HEK293T (cell line): Measurements from ENCODE around the gene HRH4.

Source experiments
- CTCF ChIA-PET: fragments of 350-600 bp; formaldehyde crosslinking; extraction: SDS; loops from one replicate; lab custom pipeline; 2021; ENCODE audit warnings: antibody characterized with exemption, inconsistent platforms; lab: Yijun Ruan, JAX
- POLR2A ChIA-PET: fragments of 350-600 bp; formaldehyde crosslinking; extraction: SDS; loops from one replicate; lab custom pipeline; 2020; ENCODE audit warnings: antibody characterized with exemption, inconsistent platforms; lab: Yijun Ruan, JAX
- DNase-seq: peaks from one replicate; pipeline ENCODE4 v3.0.0; 2012; ENCODE audit warnings: mixed read lengths; ENCODE audit errors: extremely low spot score
- ARNT ChIP-seq: fragments of 450-650 bp; IDR thresholded peaks from 2 replicates; pipeline ENCODE4 v1.6.1; 2017; ENCODE audit warnings: mild to moderate bottlenecking
- BHLHE40 ChIP-seq: fragments of 450-650 bp; IDR thresholded peaks from 2 replicates; pipeline ENCODE4 v1.6.1; 2016; ENCODE audit warnings: mild to moderate bottlenecking, moderate library complexity, borderline replicate concordance
- CTBP1 ChIP-seq: fragments of 450-650 bp; IDR thresholded peaks from 2 replicates; pipeline ENCODE4 v1.6.1; 2016; ENCODE audit warnings: borderline replicate concordance
- ELF4 ChIP-seq: fragments of 450-650 bp; IDR thresholded peaks from 2 replicates; pipeline ENCODE4 v1.6.1; 2017; ENCODE audit warnings: antibody characterized with exemption
- FOXA1 ChIP-seq: fragments of 450-650 bp; IDR thresholded peaks from 2 replicates; pipeline ENCODE4 v1.6.1; 2016; ENCODE audit warnings: mild to moderate bottlenecking
- FOXK2 ChIP-seq: fragments of 450-650 bp; IDR thresholded peaks from 2 replicates; pipeline ENCODE4 v1.6.1; 2016; ENCODE audit warnings: mild to moderate bottlenecking
- FOXM1 ChIP-seq: fragments of 450-650 bp; IDR thresholded peaks from 2 replicates; pipeline ENCODE4 v1.6.1; 2017; ENCODE audit warnings: mild to moderate bottlenecking, borderline replicate concordance
- HDGF ChIP-seq: fragments of 450-650 bp; IDR thresholded peaks from 2 replicates; pipeline ENCODE4 v1.6.1; 2017; ENCODE audit warnings: antibody characterized with exemption, borderline replicate concordance
- L3MBTL2 ChIP-seq: fragments of 450-650 bp; conservative IDR thresholded peaks from 2 replicates; pipeline ENCODE4 v1.6.1; 2016; ENCODE audit warnings: mild to moderate bottlenecking
- LEF1 ChIP-seq: fragments of 450-650 bp; IDR thresholded peaks from 2 replicates; pipeline ENCODE4 v1.6.1; 2017; ENCODE audit warnings: mild to moderate bottlenecking, borderline replicate concordance
- NFRKB ChIP-seq: fragments of 450-650 bp; IDR thresholded peaks from 2 replicates; pipeline ENCODE4 v1.6.1; 2016; ENCODE audit warnings: mild to moderate bottlenecking, moderate library complexity
- SP1 ChIP-seq: fragments of 450-650 bp; IDR thresholded peaks from 2 replicates; pipeline ENCODE4 v1.6.1; 2017
- SUZ12 ChIP-seq: fragments of 450-650 bp; IDR thresholded peaks from 2 replicates; pipeline ENCODE4 v1.6.1; 2016; ENCODE audit warnings: mild to moderate bottlenecking
- TARDBP ChIP-seq: fragments of 450-650 bp; IDR thresholded peaks from 2 replicates; pipeline ENCODE4 v1.6.1; 2016
- ZNF384 ChIP-seq: fragments of 450-650 bp; IDR thresholded peaks from 2 replicates; pipeline ENCODE4 v1.6.1; 2016
- TF ChIP-seq, protein P1 (sequence below): fragments of 450-650 bp; IDR thresholded peaks from 2 replicates; pipeline ENCODE4 v1.6.1; 2016

Gene HRH4

GRCh38 chr18:24502667-24503523 lies 42.5 kb downstream of the HRH4 start:
- TF ChIP-seq HDGF (no peak), SUZ12 (no peak), L3MBTL2 (no peak), LEF1 (no peak), TARDBP (no peak), SP1 (no peak), ARNT (no peak), BHLHE40 (no peak), FOXA1 (no peak), FOXK2 (no peak), ZNF384 (no peak), CTBP1 (no peak), FOXM1 (no peak), NFRKB (no peak)
- TF ChIP-seq, protein P1, sequence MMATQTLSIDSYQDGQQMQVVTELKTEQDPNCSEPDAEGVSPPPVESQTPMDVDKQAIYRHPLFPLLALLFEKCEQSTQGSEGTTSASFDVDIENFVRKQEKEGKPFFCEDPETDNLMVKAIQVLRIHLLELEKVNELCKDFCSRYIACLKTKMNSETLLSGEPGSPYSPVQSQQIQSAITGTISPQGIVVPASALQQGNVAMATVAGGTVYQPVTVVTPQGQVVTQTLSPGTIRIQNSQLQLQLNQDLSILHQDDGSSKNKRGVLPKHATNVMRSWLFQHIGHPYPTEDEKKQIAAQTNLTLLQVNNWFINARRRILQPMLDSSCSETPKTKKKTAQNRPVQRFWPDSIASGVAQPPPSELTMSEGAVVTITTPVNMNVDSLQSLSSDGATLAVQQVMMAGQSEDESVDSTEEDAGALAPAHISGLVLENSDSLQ, result no peak
- DNase-seq, result no peak
- ChIA-PET POLR2A (no interaction called here), CTCF (interaction anchor here (1.4 to 2.4 kb wide), 3 partner anchors 11 to 15 kb away, joined by 4 to 9 read pairs (median 5); no protein-coding TSS in a partner anchor)

DNA sequence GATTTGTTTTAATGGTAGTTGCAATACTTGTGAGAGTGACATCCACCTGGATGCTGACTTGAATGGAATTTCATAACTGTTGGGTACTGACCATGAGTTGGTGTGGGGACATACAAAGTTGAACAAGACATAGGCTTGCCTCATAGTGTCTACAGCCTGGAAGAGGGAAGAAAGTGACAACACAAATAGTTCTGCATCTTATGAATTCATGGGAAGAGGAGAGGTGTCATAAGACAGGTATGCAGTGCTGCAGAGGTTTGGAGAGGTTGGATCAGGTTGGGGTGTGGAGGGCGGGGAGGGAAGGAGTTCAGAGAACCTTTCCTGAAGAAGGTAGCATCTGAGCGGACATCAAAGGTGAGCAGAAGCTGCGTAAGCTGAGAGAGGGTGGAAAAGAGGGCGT lies 44.0 kb downstream of the HRH4 start:
- CTCF ChIA-PET, result interaction anchor here (0.9 kb wide), 1 partner anchor 10 kb away, joined by 3 read pairs; no protein-coding TSS in a partner anchor
- POLR2A ChIA-PET, result no interaction called here
- TF ChIP-seq LEF1 (no peak), FOXA1 (no peak), NFRKB (no peak), ELF4 (no peak), HDGF (no peak), SP1 (no peak), BHLHE40 (no peak), SUZ12 (no peak), L3MBTL2 (no peak), FOXK2 (no peak), TARDBP (no peak)
- TF ChIP-seq, protein P1, result no peak
- DNase-seq, result no peak

DNA sequence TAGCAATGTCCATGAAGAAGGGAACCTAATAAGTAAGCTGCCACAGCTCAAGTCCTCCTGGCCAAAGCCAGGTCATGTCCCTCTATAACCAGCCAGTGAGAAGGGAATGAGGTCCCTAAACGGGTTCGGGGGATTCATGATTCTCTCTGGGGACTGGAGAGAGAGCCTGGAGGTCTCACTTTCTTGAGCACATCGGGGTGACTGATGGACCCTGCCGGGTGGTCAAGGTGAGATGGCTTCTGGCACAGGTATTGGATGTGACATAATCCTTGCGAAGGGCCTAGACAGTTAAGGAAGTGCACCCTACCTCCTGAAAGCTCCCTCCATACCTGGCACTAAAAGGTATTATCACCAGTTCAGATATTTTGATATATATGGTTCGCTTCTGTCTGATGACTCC lies 45.7 kb downstream of the HRH4 start:
- TF ChIP-seq L3MBTL2, result no peak
- TF ChIP-seq FOXA1, result no peak
- no peak for TF ChIP-seq SUZ12
- no peak for TF ChIP-seq ELF4
- no peak for TF ChIP-seq CTBP1
- TF ChIP-seq ZNF384, result no peak
- no peak for TF ChIP-seq LEF1
- TF ChIP-seq, protein P1, result no peak
- TF ChIP-seq NFRKB, result no peak
- no peak for TF ChIP-seq SP1
- no peak for TF ChIP-seq FOXK2
- no peak for TF ChIP-seq BHLHE40
- POLR2A ChIA-PET, result no interaction called here

GRCh38 chr18:24509435-24509834 lies 49.0 kb downstream of the HRH4 start:
- CTCF ChIA-PET, result no interaction called here
- POLR2A ChIA-PET, result no interaction called here
- DNase-seq, result no peak
- TF ChIP-seq TARDBP (no peak), ELF4 (no peak)

More for the DNA sequence above, 45.7 kb downstream of the HRH4 start:
- no peak for DNase-seq
- CTCF ChIA-PET, result interaction anchor here (0.6 to 1.3 kb wide), 3 partner anchors 12 to 200 kb away, joined by 3 to 4 read pairs (median 3); no protein-coding TSS in a partner anchor

DNA sequence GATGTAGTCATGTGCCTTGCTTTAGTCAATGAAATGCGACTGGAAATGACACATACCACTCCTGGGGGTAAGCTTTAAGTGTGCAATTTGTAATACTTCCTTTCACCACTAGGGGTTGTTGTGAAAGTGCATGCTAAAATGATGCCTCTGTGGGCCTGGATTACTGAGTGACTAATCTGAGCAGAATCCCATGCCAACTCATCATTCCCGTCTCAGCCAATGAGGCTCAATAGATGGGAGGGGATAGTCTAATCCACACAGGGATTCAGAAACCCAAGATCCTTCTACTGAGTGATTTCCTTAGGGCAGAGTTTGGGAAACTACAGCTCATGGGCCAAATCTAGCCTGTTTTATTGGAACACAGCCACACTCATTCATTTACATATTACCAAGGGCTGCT lies 54.0 kb downstream of the HRH4 start:
- ChIA-PET POLR2A (no interaction called here), CTCF (interaction anchor here (0.6 to 2.4 kb wide), 15 partner anchors 9 to 1289 kb away, joined by 3 to 10 read pairs (median 4); no protein-coding TSS in a partner anchor)
- DNase-seq, result peak; percentile 77
- TF ChIP-seq SP1 (no peak), HDGF (no peak)
- TF ChIP-seq, protein P1, result no peak

GRCh38 chr18:24515721-24516120 lies 55.3 kb downstream of the HRH4 start:
- DNase-seq, result no peak
- TF ChIP-seq ARNT (no peak), FOXK2 (no peak), SUZ12 (no peak), LEF1 (no peak), FOXM1 (no peak), CTBP1 (no peak), ELF4 (no peak), TARDBP (no peak), HDGF (no peak)
- CTCF ChIA-PET, result interaction anchor here (1.7 to 2.4 kb wide), 2 partner anchors 12 to 27 kb away, joined by 5 to 10 read pairs; no protein-coding TSS in a partner anchor
- POLR2A ChIA-PET, result no interaction called here
